HFFc6 (cell line): ENCODE data around the gene PLEKHA1. TPM values are rescaled to one million over a fixed set of nuclear protein-coding genes. Genes with fewer than 3 reads are reported as not detected.

Source experiments
- DNase-seq: peaks from one replicate; pipeline ENCODE4 v3.0.0-alpha.2; 2018
- H3K27ac Mint-ChIP-seq: 2 replicates; pipeline ENCODE4 v1.8.0; 2020; ENCODE audit warnings: mild to moderate bottlenecking, mixed read lengths
- H3K27me3 Mint-ChIP-seq: 2 replicates; pipeline ENCODE4 v1.8.0; 2021; ENCODE audit warnings: mild to moderate bottlenecking, moderate library complexity, mixed read lengths; ENCODE audit not compliant: insufficient read depth
- H3K36me3 Mint-ChIP-seq: 2 replicates; pipeline ENCODE4 v1.8.0; 2021; ENCODE audit warnings: low read depth, mixed read lengths
- H3K4me1 Mint-ChIP-seq: 2 replicates; pipeline ENCODE4 v1.8.0; 2020; ENCODE audit warnings: low read depth, mixed read lengths
- H3K4me3 Mint-ChIP-seq: 2 replicates; pipeline ENCODE4 v1.8.0; 2020; ENCODE audit warnings: mild to moderate bottlenecking, moderate library complexity, mixed read lengths
- H3K9me3 Mint-ChIP-seq: 2 replicates; pipeline ENCODE4 v1.8.0; 2020; ENCODE audit warnings: mild to moderate bottlenecking, mixed read lengths
- total RNA-seq, 6 experiments: library from RNA; stranded (reverse); fragmentation: NEBNext Ultra II Directional; extraction: Animal tissue kit (Norgen Biotek cat#: 25700); gene quantifications; 2 replicates in 1 of 6; 3 replicates in 5 of 6; pipeline ENCODE4 v1.2.3, GENCODE V29; 2021
- TF ChIP-seq, protein P1 (sequence below): fragments of 200-600 bp; sonication (generic); IDR thresholded peaks from 2 replicates; pipeline ENCODE4 v1.5.0; 2021; ENCODE audit warnings: antibody characterized with exemption, mild to moderate bottlenecking

PLEKHA1 gene
- total RNA-seq, 6 experiments from 2014 or later: 17.7 to 26.2 (median 19.3) TPM

DNA sequence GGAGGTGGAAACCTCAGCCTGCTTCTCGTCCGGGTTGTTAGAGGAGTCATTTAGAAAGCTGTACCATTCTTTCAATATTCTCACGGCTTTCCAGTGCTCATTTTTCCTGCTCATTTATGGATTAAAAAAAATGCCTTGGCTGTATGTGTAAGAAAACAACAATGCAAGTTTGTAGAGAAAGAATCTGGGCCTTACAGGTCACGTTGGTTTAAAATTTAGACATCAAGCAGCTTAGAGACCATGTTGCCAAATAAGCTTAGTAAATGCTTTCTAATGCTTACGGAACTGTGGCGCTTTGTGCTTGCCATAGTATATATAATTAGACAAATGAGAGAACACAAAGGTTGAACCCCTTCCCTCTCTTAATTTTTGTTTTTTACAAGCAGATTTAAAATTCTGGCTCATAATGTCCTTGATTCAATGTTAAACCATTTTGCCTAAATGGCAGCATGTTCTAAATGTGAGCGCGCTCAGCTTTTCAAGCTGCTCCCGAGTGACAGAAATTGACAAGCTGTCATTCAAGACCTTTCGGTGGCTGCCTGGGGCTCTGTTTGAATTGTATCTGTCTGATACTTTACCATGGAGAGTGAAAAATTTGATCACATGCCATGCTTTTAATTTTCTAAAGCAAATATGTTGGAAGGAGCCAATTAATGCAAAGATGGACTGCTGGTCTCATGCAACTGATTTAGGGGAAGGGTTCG is 81.0 kb downstream of the PLEKHA1 start:
- Mint-ChIP-seq H3K9me3 (no peaks in the 10 kb centered on the region), H3K4me3 (no peak overlapping the region), H3K36me3 (no peaks in the 10 kb centered on the region), H3K27me3 (peaks cover 30% of the 10 kb centered on the region), H3K4me1 (peaks cover 13% of the 10 kb centered on the region; the same call in 1 of the 2 replicates), H3K27ac (no peak overlapping the region)
- no peak for DNase-seq
- TF ChIP-seq, protein P1, sequence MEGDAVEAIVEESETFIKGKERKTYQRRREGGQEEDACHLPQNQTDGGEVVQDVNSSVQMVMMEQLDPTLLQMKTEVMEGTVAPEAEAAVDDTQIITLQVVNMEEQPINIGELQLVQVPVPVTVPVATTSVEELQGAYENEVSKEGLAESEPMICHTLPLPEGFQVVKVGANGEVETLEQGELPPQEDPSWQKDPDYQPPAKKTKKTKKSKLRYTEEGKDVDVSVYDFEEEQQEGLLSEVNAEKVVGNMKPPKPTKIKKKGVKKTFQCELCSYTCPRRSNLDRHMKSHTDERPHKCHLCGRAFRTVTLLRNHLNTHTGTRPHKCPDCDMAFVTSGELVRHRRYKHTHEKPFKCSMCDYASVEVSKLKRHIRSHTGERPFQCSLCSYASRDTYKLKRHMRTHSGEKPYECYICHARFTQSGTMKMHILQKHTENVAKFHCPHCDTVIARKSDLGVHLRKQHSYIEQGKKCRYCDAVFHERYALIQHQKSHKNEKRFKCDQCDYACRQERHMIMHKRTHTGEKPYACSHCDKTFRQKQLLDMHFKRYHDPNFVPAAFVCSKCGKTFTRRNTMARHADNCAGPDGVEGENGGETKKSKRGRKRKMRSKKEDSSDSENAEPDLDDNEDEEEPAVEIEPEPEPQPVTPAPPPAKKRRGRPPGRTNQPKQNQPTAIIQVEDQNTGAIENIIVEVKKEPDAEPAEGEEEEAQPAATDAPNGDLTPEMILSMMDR: no peak

DNA sequence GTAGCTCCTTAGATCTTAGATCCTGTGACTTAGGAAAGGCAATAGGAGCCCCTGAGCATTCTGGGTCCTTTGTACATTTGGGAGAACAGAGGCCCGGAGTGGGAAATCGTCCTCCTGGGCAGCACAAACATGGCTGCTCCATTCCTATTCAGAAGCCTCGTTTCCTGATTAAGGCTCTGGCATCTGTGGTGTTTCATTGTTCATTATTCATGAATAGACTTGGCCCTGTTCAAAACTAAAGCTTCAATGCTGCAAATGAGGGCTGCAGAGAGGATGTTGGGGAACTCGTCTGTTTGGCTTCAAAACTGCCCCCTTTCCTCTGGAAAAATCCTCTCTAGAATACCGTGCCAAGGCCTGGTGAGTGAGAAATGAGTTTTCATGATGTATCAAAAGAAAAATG is 83.4 kb downstream of the PLEKHA1 start:
- peaks cover 37% of the 10 kb centered on the region for H3K27me3 Mint-ChIP-seq
- H3K4me3 Mint-ChIP-seq: no peak overlapping the region
- H3K9me3 Mint-ChIP-seq: no peaks in the 10 kb centered on the region

DNA sequence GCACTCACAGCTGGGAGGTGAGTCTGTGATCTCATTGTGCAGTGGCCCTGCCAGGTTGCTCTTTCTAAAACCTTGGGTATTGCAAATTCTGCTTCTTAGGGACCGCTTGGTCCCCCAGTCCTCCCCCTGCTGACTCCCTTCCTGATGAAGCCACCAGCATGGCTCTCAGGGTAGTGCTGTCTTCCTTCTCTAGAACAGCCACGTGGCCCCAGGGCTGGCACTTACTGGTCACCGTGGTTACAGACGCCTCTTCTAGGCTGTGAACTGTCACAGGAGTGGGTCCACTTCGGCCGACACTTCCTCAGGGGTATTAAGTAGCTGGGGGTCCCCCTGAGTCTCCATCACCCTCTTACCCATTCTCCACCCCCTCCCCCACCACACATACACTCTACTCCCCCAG is 84.2 kb downstream of the PLEKHA1 start:
- no peak for DNase-seq
- peaks cover 40% of the 10 kb centered on the region for H3K27me3 Mint-ChIP-seq
- peaks cover 18% of the 10 kb centered on the region for H3K4me1 Mint-ChIP-seq
- TF ChIP-seq, protein P1: no peak
- no peaks in the 10 kb centered on the region for H3K9me3 Mint-ChIP-seq
- no peak overlapping the region for H3K4me3 Mint-ChIP-seq
- no peak overlapping the region for H3K27ac Mint-ChIP-seq
- H3K36me3 Mint-ChIP-seq: no peaks in the 10 kb centered on the region

More for the DNA sequence above, 83.4 kb downstream of the PLEKHA1 start:
- TF ChIP-seq, protein P1: no peak
- Mint-ChIP-seq H3K4me1 (peaks cover 11% of the 10 kb centered on the region), H3K27ac (no peak overlapping the region), H3K36me3 (no peaks in the 10 kb centered on the region)
- DNase-seq: no peak

DNA sequence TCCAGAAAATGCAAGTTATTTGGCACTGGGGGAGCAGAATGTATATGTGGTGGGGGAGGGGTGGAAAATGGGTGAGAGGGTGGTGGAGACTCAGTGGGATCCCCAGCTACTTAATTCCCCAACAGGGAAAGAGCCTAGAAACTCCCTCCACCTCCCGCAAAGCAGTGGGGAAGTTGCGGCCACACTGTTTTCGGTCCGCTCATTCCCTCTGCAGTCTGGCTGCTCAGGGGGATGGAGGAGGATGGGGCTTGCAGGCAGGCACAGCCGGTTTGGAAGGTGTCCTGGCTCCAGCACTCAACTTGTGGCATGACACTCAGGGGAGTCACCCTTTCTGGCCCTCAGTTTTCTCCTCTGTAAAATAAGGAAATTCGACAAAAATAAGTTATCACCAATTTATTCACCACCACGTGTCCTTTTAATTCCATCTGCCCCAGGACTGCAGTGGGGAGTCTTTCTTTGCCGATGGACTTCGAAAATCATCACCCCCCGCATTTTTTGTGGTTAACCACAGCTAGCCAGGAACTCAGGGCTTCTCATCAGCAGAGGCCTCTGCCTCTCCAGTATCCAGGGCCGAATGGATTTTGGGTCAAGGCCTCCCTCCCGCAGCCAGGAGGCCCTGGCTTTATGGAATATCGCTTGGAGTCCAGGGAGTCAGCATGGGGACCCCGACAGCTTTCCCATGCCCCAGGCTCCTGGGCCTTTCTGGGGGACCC is 85.2 kb downstream of the PLEKHA1 start:
- DNase-seq: no peak
- no peaks in the 10 kb centered on the region for H3K9me3 Mint-ChIP-seq
- peaks cover 4% of the 10 kb centered on the region; the same call in 1 of the 2 replicates for H3K36me3 Mint-ChIP-seq
- TF ChIP-seq, protein P1: no peak
- H3K4me1 Mint-ChIP-seq: peaks cover 18% of the 10 kb centered on the region
- peaks cover 37% of the 10 kb centered on the region for H3K27me3 Mint-ChIP-seq
- no peak overlapping the region for H3K27ac Mint-ChIP-seq
- no peak overlapping the region for H3K4me3 Mint-ChIP-seq

DNA sequence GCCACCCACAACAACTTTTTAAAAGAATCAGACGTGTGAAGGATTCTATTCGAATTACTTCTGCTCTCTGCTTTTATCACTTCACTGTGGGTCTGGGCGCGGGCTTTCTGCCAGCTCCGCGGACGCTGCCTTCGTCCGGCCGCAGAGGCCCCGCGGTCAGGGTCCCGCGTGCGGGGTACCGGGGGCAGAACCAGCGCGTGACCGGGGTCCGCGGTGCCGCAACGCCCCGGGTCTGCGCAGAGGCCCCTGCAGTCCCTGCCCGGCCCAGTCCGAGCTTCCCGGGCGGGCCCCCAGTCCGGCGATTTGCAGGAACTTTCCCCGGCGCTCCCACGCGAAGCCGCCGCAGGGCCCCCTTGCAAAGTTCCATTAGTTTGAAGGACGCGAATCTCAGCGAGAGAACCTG is 86.4 kb downstream of the PLEKHA1 start:
- peaks cover 37% of the 10 kb centered on the region for H3K27me3 Mint-ChIP-seq
- no peaks in the 10 kb centered on the region for H3K9me3 Mint-ChIP-seq
- H3K4me3 Mint-ChIP-seq: peak overlapping the region; percentile 56; the same call in 1 of the 2 replicates
- TF ChIP-seq, protein P1: no peak
- H3K36me3 Mint-ChIP-seq: peaks cover 7% of the 10 kb centered on the region; the same call in 1 of the 2 replicates
- no peak for DNase-seq
- H3K27ac Mint-ChIP-seq: no peak overlapping the region
- peaks cover 18% of the 10 kb centered on the region for H3K4me1 Mint-ChIP-seq
